Endothelial cell of hepatic sinusoid (primary cell): ENCODE measurements around the gene BCAS1.
"Not testable (repeated sequence)": the region's sequence is repeated elsewhere in the genome, so short reads cannot be mapped to it uniquely, and the experiment has no call there.

Experiments used
- in situ Hi-C: cut with HindIII; loops from 2 replicates; pipeline ENCODE4 v1.10.0; 2017; ENCODE audit warnings: low sequenced_read_pairs

BCAS1 gene

DNA sequence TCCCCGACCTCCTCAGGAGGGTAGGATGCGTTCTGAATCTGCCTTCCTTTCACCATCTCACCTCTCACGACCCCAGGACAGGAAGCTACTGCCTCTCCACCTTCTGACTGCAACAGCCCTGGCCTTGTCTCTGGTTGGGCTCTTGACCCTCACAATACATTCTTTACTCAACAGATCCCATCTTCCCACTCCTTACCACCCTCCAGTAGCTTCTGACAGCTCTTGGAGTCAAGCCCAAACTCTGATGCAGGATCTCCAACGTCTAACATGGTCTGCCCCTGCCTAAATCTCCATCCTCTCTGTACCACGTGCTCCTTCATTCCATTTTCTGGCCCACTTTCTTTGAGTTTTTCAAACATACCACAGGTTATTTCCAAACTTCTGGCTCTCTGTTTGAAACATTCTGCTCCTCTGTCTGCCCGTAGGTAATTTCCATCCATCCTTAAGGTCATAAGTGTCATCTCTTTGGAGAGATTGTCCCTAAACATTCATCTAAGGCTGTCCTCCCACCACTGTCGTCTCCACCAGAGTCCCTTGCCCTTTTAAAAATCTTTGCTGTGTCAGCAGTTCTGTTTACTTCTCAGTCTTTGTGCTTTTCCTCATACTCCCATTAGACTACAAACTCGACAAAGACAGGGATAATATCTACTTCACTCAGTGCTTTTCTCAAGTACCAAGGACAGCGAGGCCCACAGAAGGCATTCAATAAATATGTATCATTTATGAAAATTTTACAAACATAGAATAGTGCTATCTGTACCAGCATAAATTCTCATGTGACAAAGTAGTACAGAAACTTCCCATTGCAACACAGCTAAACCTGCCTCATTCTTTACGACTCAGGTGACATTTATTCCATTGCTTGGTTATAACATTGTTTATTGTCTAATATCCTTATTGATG lies 73.6 kb downstream of the BCAS1 start:
- in situ Hi-C loops = no loop called here

DNA sequence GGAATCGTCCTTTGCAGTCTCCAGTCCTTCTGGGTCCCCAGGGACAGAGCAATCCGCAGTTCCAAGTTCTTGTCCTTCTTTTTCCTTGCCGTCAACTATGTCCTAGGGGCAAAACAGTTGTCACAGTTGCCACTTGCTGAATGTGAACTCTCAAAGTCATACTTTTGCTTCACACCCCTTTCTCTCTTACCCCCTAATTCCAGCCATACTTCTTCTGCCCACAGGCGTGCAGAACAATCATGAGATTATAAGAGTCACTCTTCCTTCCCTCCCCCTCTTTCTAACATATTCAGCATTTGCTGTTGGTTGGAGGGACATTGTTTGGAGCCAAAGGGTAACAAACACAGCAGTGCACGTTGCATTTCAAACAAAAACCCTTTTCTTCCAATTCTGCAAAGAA lies 74.4 kb downstream of the BCAS1 start:
- in situ Hi-C loops = no loop called here

DNA sequence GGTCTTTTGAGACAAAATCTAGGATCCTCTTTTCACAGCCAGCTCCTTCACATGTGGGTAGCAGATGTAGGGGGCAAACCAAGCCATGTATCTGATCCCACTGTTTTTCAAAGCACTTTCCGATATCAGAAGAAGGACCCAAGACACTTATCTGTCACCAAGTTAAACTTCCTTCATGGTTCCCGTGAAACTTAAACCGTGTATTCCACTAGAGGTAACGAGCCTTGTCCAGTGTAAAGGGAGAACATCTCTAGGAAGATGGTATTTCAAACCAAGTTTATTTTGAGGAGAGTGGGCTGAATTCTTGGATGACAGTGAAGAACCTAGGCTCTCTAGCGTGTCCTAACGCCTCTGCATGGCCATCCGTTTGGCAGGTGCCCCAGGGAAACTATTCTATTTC lies 76.3 kb downstream of the BCAS1 start:
- in situ Hi-C loops = no loop called here

DNA sequence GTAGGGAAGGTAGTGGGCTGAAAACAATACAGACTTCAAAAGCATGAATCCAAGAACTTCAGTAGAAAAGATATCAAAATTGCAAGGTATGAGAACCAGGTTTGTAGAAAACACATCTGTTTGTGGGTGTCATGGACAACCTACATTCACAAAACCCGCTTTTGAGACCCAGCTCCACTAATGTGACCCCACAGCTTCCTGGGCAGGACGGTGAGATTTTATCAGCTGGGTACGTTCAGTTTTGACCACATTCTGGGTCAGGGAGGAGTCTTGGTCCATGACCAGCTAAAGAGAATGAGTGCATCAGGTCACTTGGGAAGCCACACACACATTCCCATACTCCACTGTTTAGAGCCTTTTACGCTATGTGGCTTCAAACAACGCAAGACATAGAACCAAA lies 77.1 kb downstream of the BCAS1 start:
- in situ Hi-C loops = no loop called here

DNA sequence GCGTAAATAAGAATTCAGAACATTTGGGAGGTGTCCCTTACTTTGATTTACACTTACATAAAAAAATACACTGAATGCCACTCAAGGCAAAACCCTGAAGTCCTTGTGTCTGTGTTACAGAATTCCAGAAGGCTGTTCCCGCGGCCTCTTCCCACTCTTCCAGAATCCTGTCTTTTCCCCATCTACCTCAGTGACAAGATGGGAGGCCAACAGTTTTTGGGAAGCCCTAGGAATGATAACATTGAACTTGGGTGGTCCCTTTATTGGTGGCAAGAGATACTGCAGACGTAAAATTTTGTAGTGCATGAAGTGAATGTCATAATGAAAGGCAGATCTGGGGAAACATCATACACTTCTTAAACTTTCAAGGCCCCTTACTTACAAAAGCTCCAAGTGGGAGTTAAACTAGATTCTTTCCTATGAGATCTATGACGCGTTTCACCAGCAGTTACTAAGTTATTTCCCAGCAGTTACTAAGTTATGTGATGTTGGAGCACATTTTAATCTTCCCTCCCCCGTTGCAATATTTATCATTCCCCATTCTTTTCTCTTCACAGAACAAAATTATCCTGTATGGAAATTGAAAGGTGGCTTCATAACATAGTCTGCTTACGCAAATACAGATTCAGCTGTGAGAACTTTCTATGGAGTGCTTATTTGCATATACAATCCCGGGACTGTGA lies 79.5 kb downstream of the BCAS1 start:
- in situ Hi-C loops = no loop called here

DNA sequence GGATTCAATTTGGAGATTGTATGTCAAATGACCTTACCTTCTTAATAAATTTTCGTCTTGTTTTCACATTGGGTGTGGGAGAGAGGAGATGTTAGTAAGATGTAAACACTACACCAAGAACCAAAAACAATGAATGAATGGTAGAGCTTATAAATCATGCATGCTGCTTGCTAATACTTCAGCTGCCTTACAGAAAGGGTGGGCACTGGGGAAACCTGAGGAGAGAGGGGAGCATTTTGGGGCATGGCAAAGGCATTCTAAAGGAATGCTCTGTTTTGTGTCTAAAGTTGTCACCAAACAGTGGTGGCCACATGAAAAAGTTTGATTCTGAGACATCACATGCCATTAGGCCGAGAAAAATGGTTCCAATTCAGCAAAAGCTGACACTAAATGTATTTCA lies 80.4 kb downstream of the BCAS1 start:
- in situ Hi-C loops = no loop called here

DNA sequence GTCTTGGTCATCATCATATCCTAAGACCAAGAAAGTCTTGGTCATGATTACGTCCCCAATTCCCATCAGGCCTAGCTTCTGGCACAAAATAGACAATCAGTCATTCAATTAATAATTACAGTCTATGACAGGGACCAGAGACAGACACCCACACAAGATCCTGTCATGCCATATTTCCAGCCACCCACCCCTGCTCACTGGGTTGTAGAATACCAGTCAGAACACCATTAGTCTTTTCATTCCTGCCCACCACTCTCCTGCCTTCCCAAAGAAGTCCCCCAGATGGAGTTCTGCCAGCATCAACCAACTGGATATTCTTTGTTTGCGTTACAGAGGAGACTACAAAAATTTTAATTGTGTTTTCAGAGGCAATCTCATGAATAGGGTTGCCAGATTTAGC lies 81.0 kb downstream of the BCAS1 start:
- in situ Hi-C loops = no loop called here

DNA sequence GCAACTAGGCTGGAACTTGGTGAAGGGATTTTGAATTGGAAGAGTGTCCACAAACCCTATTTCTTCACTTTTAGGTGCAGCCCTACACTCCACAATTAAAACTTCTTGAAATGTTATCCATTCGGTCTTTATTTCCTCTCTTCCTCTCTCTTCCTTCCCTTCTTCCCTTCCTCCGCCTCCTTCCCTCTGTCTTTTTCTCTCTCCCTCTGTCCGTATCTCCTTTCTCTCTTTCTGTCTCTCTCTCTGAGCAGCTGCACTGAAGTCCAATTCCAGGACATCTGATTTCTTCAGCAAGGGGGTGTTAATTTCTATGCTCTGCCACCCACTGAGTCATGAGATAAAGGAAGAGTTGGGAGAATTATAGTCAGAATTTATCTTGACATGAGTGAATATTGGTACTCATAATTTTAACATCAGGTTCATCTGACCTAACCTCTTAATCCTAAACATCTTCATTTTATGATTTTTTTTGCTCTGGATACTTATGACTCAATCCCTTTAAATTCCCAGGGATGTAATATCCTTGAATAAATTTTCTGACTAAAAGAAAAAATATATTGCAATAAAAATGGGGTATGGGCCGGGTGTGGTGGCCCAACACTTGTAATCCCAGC lies 84.2 kb downstream of the BCAS1 start:
- in situ Hi-C loops = no loop called here

DNA sequence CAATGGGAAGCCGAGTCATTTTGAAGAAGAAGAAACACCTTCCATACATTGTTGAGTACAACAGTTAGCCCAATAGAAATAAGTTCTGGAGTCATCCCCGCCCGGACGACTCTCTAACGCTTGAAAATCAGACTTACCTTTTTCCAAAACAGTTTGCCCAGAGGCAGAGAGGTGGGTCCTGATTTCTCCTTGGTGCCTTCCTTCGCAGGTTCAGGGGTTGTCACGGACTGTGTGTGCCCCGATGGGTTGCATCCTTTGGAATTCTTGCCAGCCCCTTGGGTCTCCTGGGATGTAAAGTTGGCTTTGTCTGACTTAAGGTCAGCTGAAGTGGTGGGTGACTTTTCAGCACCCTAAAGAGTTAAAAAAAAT lies 85.3 kb downstream of the BCAS1 start:
- in situ Hi-C loops = no loop called here

DNA sequence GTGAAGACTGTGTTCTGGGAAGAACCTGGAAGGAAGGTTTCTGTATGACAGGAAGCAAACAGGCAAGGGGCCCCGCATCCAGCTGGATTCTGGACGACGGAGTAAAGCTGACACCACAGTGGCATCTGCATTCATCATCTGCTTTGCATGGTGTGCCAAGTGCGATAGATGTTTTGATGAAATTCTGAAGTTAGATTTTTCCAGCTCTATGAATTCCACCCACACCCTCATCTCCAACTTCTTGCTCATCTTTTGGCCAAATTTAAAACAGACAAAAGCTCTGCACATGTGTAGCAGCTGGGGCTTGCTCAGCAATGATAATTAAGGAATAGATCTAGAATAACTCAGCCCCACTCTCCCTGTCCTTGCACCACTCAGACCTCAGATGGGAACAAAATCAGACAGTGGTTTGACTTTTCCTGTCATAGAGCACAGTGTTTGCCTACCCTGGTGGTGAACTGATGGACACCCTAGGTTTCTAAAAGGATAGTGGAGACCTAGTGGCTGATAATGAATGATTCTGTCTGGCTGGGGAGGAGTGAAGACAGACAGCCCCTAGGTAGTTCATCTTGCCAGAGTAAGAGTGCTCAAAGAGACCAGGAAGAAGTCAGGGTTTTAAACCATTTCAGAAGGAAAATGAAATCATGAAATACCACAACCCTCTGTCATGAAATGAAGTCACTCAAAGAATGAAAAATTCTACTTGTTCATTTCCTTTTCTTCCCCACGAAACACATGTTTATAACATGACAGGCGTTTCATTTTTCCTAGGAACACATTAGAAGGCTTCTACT lies 85.8 kb downstream of the BCAS1 start:
- in situ Hi-C loops = no loop called here

DNA sequence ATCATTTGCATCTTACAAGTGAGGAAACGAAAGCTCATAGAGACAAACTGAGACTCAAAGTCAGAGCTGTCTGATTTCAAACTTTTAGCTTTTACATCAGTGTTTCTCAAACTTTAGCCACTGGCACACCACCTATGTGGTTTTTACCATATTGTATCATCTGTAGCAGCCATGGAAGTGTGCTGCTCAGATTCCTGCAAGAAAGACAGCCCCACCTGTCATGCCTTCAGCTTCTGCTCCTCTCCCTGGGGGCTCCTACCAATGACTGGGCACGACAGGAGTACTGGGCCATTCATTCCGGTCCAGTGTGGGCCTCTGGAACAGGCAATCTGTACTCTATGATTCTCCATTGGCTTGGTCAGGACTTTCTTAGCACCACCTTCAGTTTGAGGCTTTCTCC lies 87.0 kb downstream of the BCAS1 start:
- in situ Hi-C loops = no loop called here

DNA sequence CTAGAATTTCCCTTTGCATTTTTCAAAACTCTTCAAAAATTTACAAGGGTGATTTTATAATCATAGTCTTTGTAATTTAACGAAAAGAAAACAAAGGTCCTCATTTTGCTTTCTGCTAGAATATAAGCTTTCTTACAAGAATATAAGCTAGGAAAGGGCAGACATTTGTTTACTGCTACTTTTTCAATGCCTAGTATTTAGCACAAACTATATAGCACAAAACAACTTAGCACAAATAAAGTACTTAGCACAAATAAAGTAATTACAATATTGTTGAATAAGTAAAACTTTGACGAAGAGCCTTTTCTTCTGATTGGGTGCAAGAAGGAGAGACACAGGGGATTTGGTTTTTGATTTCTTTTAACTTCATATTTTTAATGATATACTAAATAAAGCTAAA lies 87.8 kb downstream of the BCAS1 start:
- in situ Hi-C loops = no loop called here

DNA sequence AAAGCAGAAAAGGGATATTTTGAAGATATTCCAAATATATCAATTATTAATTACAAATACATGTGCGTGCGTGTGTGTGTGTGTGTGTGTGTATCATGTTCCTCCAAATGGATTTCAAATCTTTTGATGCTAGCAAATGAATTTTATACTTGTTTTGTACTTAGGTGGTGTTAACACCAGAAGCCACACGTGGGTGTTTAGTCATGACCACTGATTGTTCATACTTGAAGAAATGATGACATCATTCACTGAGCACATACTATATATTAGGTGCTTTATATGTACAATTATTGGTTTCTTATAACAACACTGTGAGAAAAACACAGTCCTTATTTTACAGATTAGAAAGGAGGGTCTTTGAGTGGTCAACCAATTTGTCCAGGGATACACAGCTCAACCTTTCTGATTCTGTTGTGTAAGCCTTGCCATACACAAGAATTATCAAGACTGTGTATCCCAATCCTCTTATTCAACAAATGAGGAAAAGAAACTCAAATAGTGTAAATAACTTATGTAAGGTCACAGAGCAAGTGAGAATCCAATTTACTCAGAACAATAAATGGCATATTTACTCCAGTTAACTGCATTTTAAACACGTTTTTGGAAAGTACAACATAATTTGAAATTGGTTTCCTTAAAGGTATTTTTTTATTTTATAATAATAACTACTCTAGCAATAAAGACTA lies 88.5 kb downstream of the BCAS1 start:
- in situ Hi-C loops = no loop called here

DNA sequence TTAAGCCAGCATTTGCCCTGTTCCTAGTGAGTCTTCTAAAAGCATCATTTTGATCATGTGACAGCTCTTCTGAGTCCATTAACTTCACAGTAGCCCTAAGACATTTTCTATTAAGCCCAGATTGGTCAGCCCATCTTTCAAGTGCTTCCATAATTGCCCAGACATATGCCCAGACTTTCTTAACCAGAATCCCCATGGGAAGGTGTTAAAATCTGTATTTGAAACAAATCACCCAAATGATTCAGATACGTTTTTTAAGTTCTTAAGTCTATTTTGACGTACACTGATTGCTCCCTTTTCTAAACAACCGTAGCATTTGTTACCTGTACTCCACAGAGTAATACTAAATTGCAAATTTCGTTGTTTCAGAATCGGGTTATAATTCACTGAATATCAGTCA lies 89.3 kb downstream of the BCAS1 start:
- in situ Hi-C loops = no loop called here

DNA sequence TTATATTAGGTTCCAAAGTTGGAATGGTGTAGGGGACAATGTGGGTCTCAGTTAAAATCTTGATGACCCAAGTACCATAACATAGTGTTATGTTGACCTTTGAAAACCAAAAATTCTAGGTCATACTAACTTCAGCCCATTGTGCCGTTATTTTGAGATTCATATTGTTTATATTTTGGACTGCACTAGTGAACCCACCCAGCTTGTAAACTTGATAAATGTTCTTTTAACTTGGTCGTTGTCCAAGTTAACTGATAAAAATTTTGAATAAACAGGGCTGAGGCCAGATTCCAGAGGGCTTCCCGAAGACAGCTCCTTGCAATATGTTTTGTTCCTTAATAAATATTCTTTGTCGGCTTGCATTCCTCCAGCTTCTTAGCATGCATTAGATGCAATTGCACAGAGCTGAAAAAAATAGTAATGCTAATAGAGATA lies 90.3 kb downstream of the BCAS1 start:
- in situ Hi-C loops = no loop called here

DNA sequence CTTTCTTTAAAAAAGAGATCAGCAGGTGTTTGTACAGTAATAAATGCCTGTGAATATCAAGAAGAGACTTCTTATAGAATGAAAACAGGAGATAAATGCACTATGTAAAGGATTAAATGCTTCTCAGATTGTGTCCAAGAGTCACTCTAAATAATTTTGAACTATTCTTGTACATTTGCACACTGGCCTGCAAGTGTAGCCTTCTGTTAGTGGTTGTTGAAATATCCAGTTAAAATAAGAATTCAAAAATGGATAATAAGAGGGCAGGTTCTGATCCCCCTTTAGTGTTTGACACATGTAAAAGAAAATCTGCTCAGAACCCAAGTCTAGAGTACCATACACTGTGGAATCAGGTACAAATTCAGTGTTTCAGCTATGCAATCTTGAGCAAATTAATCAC lies 91.9 kb downstream of the BCAS1 start:
- in situ Hi-C loops = no loop called here

DNA sequence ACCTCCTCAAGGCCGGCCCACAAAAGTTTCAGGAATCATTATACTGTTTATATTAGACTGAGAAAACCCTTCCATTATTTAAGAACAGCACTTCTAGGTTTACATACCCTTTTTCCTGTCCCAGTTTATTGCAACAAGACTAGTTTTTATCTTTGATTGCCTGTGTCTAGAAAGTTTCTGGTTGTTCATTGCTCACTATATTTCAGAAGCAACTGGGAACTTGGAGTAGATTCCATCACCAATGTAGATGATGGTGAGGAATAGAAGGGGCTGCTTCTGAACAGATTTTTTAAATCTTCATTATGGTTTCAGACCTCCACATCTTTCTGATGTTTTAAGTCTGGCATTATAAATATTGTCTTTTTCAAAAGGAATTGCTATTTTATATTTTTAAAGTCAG lies 93.0 kb downstream of the BCAS1 start:
- in situ Hi-C loops = no loop called here

DNA sequence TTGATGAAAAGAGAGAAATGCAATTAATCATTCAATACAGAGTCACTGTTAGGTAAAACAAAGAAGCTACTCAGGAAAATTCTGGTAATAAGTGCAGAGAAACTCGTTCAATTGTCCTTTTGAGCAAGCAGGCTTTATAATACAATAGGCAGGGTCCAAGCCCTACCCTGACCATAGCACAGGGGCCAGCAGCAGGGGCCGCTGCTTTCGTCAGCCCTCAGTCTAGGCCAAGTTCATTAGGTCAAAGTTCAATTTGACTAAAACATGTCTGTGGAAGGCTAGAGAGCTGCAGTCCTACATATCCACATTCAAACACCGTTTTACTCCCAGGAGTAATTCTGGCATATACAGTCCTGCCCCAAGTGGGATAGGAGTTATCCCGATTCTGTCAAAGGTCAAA lies 94.6 kb downstream of the BCAS1 start:
- in situ Hi-C loops = no loop called here

DNA sequence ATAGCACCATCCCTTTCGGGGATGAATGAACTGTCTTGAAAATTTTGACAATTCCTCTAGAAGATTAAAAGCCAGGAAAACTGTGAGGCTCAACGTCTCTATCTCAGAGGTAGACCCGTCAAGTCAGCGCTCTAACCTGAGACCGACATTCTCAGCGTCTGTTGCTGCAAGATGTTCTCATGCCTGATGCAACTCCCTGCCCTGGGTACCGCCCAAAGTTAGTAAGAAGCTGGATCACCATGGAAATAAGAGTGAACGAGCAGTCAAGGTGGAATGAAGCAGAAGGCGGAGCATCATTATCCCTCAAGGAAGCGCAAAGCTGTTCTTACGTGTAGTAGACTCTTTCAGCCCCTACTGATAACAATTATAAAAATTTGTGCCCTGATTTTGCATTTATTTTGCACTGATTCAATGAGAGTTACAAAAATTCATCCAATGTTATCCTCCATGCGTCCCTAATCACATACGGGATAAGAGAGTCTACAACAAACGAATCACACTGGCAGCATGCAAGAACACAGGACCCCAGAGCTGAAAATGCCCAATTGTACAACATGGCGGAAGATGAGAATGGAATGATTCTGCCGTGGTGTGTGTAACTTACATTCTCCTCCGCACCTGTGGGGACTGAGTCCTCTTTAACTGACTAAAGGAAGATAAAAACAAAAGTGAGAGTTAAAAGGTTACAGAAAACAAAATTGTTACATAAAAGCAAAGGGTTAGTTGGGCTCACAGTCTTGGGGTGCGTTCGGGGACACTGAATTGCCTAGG lies 95.4 kb downstream of the BCAS1 start:
- in situ Hi-C loops = no loop called here

DNA sequence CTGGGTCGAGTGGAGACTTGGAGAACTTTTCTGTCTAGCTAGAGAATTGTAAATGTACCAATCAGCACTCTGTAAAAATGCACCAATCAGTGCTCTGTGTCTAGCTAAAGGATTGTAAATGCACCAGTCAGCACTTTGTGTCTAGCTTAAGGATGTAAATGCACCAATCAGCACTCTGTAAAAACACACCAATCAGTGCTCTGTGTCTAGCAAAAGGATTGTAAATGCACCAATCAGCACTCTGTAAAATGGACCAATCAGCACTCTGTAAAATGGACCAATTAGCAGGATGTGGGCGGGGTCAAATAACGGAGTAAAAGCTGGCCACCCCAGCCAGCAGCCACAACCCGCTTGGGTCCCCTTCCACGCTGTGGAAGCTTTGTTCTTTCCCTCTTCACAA lies 96.5 kb downstream of the BCAS1 start:
- in situ Hi-C loops = not testable (repeated sequence)
